COR-L47 (cell line): ENCODE results near the gene BTBD2.

ENCODE experiments used
- DNase-seq: peaks from one replicate; lab custom pipeline; 2025; lab: John Stamatoyannopoulos, UW

The BTBD2 gene

DNA sequence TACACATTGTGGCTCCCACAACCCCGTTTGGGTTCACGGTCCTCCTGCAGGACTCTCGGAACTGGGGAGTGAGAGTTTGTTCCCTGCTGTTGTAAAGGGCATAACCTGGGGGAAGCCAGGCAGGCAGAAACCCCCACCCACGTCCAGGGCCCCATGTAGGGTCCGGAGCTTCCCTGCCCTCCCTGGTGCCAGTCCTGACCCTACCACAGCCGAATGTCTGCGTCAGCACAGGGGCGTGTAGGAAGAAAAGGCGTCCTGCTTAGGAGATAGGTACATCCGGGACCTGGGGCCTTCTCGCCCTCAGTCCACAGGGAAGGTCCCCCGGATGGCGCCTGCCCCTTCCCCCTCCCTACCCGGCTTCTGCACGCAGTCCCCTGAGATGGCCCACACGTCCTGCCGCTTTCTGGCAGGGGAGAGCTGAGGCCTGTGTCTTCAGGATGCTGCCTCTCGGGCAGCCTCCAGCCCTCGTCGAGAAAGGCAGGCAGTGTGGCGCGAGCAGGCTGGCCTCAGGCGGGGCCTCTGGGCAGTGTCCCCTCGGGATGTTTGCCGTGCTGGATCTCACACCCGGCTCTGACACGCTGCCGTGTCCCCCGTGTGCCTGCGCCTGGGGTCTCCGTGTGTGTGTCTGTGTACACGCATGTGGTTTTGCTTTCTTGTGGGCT lies 55.5 kb downstream of the BTBD2 start:
- DNase-seq = no peak

DNA sequence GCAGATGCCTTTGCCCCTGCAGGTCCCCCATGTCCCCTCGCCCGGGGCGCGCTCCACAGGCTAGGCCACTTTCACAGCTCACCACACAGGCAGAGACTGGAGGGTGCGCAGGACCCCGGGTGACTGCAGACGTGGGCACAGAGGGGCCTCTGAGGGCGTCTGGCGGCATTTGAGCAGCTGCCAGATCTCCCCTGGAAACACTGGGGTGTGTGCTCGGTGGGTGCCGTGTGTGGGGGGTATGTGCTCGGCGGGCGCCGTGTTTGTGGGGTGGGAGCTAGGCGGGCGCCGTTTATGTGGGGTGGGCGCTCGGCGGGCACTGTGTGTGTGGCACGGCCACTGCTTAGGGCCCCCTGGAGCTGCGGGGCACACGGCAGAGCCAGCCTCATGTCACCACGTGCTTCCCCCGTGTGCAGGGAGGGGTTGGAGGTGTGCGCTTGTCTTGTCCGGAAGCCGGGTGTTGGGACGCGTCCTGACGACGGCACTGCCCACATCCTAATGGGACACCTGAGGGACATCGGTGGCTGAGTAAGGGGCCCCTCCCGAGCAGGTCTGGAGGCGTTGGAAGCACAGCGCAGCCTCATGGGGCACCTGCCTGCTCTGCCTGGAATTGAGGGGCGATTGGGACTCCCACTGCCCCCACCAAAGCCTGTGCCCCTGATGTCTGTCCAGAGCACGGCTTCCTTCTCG lies 57.8 kb downstream of the BTBD2 start:
- DNase-seq = no peak

- DNase-seq = no peak
These were observed 58.5 kb downstream of the BTBD2 start for GRCh38 chr19:1956868-1957492.

DNA sequence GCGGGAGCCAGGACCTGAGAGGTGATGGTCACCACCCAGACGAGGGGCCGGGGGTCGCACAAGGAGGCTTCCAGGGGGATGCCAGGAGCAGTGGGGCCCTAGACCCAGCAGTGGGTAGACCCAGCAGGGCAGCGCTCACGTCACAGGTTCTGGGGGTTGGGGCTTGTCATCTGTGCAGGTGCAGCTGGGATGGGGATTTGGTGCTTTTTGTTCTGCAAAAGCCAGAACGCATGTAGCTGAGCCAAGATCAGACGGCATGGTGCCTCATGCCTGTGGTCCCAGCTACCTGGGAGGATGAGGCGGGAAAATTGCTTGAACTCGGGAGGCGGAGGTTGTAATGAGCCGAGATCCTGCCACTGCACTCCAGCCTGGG lies 59.4 kb downstream of the BTBD2 start:
- no peak for DNase-seq

DNA sequence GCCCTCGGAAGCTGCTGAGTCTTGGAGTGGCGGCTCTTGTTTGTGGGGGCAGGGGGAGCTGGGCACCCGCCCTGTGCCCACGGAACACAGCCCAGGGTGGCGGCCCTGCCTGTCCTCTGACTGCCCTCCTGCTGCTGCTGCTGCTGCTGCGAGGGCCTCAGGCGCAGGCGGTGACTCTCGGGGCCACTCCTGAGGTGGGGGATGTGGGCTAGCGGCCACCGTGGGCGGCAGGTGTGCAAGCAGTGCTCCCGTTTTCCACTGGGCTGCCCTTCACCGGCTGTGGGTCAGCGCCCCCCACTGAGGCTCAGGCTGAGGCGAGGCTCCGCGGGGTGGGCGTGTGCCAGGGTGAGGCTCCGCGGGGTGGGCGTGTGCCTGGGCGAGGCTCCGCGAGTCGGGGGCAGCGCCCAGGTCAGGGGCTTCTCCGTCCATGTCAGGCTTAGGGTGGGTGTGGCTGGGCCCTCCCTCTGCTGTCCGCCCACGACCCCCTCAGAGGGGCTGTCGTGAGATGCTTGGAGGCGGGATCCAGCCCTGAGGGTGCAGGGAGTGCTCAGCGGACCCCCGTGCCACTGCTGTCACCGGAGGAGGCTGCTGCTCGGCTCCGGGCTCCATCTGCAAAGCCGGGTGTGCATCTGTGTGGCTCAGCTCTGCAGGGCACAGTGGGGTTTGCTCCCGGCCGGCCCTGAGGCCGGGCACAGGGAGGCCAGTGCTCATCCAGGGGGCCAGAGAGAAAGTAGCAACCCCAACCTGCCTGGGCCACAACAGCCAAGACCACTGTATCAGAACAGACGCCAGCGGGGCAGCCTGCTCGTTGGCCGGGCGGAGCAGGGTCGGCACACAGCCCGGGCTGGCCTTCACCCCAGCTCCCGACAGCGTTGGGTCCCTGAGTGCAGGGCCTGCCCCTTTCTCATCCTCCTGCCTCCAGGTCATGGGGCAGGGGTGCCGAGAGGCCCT lies 60.1 kb downstream of the BTBD2 start:
- DNase-seq = no peak

GRCh38 chr19:1954532-1954933 lies 61.0 kb downstream of the BTBD2 start:
- no peak for DNase-seq

GRCh38 chr19:1953441-1954094 lies 61.9 kb downstream of the BTBD2 start:
- DNase-seq = no peak

DNA sequence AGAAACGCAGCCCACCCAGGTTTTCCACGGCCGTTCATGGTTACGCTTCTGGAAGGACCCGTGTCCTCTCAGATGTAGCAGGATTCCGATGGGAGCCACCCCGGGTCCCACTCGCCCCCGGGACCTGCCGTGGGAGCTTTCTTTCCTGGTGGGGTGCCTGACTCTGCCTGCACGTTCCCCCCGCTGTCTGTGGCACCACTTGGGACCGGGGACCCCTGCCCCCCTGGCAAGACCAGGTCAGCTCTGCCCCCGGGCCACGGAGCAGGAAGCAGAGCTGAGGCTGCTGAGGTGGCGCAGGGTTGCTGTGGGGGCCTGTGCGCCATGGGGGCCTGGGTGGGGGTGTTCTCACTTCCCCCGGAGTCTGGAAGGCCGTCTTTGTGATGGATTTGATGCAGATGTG lies 62.5 kb downstream of the BTBD2 start:
- DNase-seq = no peak

DNA sequence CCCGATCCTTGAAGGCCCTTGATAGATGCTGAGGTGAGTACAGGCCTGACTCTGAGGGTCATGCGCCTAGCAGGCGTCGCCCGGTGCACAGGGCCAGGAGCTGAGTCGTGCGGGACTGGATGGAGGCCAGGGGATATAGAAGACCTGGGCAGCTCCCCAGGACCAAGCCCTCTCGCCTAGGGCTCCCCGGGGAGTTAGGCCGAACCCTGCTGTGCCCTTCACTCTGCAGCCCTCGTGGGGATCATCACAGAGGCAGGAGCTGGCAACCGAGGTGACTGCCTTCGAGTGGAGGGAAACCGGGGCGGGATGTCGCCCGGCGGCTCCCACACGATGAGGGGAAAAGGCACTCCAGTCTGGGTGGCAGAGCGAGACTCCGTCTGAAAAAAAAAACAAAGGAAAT lies 62.9 kb downstream of the BTBD2 start:
- no peak for DNase-seq

GRCh38 chr19:1950640-1951039 lies 64.9 kb downstream of the BTBD2 start:
- DNase-seq = no peak

DNA sequence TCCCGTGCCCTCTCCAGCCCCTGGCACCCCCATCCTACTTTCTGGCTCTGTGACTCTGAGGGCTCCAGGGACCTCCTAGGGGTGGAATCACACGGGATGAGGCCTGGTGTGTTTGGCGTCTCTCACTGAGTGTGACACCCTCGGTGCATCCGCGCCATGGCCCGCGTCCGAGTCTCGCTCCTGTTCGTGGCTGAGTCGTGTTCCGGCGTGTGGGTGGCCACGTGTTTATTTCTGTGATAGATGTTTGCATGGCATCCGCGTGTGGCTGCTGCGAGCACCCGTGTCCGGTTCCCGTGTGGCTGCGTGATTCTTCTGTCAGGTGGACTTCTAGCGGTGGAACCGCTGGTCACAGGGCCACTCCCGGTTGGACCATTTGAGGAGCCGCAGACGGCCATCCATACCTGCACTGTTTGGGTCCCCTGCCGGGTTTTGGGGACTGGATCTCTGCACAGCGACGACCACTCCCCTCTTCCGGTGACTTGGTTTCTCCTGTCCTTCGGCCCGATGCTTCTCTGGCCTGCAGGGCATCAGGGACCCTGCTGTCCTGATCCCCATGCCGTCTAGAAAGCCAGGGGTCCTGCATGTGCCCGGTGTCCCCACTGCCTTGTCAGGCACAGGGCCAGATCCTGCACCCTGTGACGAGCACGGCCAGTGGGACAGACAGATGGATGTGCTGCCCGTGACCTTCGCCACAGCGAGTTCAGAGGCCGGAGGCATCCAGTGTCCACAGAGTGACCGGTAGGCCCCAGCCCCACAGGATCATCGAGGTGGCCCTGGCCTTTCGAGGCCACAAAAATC lies 66.0 kb downstream of the BTBD2 start:
- DNase-seq = no peak

DNA sequence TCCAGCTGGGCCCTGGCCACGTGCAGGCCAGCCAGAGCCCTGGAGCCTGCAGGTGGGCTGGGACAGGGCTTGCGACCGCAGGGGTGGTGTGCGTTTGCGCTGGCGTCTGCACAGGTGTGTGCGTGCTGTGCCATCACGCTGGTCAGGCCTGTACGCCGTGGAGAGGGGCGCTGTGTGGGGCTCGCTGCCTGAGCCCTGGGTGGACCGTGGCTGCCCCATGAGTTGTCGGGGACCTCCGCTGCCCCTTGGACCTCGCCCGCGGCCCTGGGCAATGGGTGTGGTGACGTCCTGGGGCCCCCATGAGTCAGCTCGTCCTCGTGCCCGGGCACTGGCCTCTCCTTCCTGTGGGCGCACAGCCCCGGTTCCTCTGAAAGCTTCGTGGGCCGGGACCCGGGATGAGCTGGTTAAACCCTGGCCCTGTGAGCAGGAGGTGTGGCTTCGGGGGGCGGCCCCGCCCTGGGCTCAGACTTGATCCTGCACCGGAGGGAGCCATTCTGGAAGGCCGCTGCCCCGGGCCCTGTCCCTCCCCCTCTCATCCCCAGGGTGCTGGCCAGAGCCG lies 67.8 kb downstream of the BTBD2 start:
- DNase-seq = no peak

DNA sequence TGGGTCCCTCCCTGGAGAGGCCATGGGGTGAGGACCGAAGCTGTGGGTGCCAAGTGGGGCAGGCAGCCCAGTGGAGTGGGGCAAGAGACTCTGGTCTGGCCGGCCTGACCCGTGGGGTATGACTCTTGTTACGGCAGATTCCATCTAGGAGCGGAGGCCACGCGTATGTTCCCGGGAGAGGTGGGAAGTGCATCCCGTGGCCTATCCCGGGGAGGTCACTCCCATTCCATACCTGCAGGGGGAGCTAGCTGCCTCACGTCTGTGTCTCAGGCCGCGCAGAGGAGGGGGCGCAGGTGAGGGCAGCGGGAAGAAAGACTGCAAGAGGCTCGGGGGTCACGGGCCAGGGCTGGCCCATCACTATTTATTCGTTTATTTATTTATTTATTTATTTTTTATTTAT lies 69.6 kb downstream of the BTBD2 start:
- DNase-seq = peak; percentile 8

DNA sequence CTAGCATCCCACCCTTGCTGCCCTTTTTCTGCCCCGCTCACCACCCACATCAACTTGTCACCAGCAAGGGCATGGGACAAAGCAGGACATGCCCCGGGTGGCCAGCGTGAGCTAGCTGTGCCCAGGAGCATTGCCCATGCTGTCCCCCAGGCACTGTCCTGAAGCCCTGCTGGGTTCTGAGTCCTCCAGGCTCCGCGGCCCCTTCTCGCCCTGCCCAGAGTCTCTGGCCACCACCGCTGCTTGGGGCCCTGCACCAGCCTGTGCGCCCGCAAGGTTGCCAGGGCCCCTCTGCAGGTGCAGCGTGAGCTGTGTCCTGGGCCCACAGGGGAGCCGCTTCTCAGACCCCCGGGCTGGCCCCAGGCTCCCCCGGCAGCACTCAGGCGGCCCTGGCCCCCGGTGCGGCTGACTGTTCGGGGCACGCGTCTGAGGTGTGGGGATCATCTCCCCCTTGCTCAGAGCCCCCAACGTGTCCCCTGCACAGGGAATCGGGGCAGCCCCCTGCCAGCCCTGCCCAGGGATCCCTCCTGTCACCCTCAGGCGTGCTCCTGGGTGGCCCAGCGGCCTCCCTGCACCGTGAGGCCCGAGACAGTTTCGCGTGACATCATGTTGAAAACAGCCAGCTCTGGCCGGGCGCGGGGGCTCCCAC lies 70.5 kb downstream of the BTBD2 start:
- no peak for DNase-seq

GRCh38 chr19:1944088-1944915 lies 71.2 kb downstream of the BTBD2 start:
- DNase-seq = no peak

DNA sequence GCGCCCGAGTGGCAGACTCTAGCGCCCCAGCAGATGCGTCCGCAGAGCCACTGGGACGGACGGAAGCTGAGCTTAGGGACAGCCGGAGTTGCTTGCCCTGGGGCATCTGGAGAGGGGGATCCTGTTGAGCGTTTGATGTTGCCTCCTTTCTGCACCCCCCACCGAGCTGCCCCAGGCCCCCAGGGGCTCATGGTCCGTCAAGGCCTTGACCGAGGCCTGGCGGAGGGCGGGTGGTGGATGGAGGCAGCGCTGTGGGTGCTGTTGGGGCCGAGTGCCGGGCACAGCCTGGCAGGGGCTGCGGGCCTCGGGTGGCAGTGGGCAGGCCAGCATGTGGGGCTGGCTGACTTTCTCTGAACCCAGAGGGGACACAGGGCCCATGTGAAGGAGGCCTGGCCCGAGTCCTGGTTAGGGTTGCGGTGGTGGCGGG lies 71.8 kb downstream of the BTBD2 start:
- DNase-seq = no peak

- peak; percentile 17 for DNase-seq
These were observed 72.5 kb downstream of the BTBD2 start for GRCh38 chr19:1942934-1943555.

GRCh38 chr19:1942078-1942933 lies 73.2 kb downstream of the BTBD2 start:
- DNase-seq = peak; percentile 43
